Measurements from ENCODE around the gene ATOX1.
"Not testable (repeated sequence)": the region's sequence is repeated elsewhere in the genome, so short reads cannot be mapped to it uniquely, and the experiment has no call there.

The ATOX1 gene

DNA sequence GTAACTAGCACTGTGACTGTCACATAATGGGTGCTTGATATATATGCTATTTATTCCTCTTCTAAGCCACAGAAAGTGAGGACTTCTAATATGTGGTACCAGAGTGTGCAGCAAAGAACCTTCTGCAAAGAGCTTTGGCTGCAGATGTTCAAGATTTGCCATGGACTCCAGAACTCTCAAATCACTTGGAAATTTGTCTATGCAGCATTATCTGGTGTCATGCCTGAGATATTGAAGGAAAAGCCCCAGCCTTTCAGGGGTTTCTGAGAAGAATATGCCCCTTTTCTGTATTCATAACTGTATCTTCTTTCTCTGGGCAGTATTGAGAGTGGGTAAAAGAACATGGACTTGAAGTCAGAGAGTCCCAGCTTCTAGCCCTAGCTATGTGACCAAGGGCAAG lies 8.5 kb upstream of the ATOX1 start:
- no peak for DNase-seq

DNA sequence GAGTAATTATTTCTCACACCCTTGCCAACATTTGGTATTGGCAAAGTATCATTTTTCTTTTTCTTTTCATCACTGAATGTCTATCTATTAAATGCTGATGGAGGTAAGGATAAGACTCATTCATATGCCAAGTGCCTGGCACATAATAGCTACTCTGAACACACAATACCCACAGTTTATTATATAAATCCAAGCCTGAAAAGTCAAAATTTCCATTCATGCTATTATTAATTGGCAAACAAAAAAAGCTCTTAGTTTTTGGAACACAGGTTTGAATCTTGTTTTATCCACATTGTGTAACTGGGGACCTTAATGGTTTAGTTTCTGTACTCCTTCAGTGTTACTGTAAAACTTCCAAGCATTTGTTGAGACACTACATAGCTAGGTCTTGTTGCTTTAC lies 6.4 kb upstream of the ATOX1 start:
- no peak for DNase-seq

DNA sequence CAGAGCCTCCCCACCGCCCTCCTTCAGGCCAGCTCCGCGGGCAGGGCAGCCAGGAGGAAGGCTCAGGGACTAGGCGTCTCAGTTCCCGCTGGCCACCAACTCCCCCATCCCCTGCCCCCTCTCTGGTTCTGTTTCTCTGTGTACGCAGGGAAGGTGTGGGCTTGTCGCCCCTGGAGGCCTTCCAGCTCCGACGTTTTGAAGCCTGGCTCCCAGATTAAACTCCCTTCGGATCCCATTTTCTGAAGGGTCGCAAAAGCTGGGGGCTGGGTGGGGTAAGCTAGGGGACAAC lies 346 bp downstream of the ATOX1 start:
- no peak for DNase-seq

DNA sequence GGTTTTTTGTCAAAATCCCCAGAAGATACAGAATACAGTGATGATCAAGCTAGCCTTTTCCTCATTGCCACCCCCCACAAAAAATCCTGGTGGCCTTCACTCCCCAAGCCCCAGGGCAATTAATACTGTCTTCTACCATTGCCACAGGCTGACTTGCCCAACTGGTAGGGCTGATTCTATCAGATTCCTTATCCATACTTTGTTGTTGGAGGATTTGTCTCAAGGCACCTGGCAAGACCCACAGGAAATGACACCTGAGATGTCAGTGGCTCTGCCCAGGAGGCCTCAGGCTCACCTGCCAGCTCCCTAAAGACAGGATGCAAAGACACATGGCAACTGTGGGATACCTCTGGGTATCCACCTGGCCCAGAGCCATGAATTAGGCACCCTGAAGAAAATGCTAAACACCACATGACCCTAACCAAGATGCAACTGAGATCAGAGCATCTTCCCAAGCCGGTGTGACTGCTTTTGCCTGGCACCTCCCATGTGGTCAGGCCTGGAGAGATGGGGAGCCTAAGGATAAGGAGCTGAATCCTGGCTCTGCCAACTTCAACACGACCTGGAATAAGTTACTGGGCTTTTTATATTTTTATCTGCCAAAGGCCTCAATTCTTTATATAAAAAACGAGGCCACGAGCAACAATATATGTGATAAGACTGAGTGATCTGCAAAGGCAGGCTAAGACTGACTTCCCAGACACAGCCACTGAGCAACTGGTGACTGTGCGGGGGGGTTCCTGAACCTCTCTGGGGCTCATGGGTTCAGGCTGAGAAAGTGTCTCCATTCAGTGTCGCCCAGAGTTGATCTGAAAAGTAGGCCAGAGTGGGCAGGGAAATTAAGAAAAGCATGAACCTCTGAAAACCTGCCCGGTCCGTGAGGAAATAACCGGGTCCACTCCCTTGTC lies 944 bp downstream of the ATOX1 start:
- DNase-seq, result no peak

DNA sequence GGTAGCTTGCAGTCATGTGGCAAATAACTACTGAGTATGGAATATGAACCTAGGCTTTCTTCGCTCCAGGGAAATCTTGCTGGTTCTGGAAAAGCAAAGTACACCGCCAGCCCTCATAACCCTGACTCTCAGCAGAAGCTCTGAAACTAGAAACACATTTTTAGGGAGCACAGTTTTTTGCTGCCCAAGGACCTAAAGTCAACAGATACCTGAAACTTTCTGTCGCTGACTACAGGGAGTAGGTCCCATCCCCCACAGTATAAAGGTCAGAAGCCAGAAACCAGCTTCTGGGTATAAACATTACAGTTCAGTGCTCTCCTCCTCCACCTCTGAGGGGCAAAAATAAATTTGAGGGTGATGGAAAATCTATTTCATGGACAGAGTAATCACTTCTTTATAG lies 3.0 kb downstream of the ATOX1 start:
- no peak for DNase-seq

DNA sequence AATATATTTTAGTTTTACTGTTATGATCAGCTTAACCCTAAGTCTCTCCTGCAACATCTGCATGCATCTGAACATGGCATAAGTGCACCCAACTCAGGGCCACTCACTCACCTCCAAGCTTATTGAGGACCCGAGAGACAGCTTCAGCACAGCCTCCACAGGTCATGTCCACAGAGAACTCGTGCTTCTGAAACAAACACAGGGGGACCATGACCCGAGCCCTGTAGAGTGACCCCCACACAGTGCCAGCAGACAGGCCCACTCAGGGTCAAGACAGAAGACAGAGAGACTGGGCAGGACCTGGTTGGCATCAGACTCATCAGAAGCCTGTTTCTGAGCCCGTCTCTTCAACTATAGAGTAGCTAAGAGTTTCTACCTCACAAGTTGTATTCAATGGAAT lies 6.8 kb downstream of the ATOX1 start:
- no peak for DNase-seq

DNA sequence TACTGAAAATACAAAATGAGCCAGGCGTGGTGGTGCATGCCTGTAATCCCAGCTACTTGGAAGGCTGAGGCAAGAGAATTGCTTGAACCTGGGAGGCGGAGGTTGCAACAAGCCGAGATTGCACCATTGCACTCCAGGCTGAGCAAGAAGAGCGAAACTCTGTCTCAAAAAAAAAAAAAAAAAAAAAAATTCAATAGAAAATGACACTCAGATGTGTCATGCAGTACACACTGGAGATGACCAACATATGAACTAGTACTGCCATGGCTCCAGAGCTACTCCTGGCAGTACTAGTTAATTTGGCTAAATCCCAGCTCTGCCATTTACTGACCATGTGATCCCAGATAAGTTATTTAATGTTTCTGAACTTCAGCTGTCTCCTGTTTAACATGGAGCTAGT lies 7.3 kb downstream of the ATOX1 start:
- no peak for DNase-seq

DNA sequence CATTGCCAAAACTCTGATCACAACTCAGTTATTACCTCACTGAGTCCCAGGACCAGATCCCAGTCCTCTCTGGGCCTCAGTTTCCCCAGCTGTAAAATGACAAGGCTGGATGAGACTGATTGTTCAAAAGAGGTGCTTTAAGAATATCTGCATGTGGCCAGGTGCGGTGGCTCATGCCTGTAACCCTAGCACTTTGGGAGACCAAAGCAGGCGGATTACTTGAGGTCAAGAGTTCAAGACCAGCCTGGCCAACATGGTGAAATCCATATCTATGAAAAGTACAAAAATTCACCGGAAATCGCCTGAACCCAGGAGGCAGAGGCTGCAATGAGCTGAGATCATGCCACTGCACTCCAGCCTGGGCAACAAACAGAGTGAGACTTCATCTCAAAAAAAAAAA lies 8.3 kb downstream of the ATOX1 start:
- no peak for DNase-seq

DNA sequence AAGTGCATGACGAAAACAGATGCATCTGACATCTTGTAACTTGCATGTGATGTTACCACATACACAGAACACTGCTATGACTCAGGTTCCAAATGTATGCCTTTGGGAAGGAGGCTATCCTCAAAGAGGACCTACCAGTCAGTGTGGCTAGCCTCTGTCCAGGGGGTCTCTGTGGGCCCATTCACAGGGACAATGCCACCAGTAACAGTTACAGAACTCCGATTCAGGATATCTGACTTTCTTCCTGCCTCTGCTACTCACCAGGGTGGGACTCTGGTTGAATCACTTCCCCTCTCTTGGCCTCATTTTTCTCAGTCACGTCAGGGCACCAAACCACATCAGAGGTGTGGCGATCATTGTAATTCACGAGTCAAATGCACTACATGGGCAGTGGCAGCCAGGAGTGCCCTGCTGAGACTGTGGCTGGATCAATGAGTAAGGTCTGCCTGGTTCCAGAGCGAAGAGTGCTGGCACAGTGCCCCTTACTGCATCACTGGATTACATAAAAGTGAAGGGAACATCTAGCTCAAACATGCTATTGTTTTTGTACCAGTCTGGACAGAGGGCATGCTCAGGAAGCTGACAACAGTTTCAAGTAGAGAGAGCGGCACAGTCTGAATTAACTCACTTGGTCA lies 13.2 kb downstream of the ATOX1 start:
- DNase-seq, result no peak

DNA sequence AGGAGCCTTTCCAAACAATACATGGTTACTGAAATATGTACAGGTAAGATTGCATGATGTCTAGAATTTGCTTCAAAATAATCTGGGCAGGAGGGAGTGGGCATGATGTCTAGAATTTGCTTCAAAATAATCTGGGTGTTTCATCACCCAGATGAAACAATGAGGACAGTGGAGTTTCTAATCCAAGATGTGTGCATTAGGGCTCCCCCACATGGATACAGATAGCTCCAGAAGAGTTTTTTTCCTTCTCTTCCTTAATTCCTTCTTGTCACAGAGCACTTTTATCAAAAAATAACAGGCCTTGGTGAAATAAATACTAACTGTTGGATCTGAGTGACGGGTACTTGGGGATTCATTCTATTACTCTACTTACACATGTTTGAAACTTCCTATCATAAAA lies 14.9 kb downstream of the ATOX1 start:
- no peak for DNase-seq

DNA sequence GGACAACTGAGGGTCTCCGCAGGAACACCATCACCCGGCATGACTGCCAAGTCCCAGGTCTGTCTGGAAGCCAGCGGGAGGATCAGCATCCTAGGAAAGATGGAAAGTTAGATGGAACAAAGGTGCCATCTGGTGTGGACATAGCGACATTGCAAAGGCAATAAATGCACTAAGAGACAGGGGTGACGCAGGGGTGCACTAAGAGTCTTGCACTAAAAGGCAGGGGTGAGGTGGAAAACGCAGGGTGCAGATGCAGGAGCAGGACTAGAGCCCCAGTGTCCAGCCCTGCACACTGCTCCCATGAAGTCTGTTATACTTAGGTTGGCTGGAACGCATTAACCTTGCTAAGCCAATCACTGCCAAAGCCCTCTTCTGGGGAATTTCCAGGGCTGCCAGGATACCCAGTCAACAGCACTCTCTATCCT lies 15.5 kb downstream of the ATOX1 start:
- no peak for DNase-seq

DNA sequence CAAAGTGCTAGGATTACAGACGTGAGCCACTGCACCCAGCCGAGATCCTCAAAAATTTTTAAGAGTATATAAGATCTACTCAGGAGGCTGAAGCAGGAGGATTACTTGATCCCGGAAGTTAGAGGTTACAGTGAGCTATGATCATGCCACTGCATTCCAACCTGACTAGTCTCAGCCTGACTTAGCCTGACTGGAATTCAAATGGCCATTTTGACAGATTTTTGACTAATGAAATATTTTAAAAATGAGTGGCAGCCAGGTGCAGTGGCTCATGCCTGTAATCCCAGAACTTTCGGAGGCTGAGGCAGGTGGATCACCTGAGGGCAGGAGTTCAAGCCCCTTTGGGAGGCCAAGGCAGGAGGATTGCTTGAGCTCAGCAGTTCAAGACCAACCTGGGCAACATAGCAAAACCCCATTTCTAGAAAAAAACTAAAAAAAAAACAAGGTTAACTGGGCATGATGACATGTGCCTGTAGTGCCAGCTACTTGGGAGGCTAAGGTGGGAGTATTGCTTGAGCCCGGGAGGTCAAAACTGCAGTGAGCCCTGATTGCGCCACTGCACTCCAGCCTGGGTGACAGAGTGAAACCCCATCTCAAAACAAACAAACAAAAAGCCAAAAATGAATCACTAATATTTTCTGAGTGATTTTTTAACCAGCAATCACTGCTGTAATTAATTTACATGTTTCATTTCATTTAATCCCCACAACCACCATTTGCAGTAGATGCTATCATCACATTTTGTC lies 16.6 kb downstream of the ATOX1 start:
- DNase-seq, result no peak

DNA sequence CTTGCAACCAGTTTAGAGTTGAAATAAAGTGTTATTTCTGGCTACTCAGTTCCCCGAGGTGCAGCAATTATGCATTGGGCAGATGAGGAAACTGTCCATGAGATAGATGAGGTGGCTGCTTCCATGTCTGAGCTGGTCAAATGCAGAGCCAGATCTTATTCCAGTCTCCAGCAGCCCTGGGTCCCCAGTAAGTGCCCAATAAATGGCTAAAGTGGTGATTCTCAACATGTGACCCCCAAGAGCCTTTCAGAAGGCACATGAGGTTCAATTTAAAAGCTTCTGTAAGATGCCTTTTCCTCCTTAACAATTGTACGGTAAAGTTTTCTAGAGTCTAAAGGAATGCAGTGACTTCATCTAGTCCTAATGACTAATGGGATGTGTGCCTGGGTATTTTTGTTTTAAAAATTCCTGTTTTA lies 17.5 kb downstream of the ATOX1 start:
- DNase-seq, result no peak

DNA sequence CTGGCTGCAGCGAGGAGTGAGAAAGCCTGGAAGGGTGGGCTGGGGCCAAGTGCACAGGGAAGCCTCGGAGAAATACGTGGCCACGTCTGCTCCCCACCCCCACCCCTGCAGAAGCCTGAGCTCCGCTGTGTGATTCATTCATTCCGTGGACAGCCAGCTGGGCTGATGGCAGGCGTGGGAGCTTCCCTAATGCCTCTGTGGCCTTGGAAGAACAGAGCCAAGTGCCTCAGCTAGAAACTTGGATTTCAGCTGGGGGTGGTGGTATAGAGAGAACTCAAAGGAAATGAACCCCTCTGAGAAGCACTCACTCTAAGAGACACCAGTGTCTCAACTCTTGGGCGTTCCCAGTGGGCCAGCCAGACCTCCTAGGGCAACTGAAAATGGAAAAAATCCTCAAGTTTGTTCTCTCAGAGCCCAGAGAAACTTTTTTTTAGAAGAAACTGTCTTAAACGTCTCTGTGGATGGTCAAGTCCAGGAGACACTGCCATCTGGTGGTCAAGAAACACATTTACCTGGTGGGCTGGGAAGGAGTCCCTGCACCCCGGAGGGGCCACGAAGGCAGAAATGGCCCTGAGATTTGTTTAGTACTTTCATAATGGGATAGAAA lies 18.0 kb downstream of the ATOX1 start:
- DNase-seq, result no peak

DNA sequence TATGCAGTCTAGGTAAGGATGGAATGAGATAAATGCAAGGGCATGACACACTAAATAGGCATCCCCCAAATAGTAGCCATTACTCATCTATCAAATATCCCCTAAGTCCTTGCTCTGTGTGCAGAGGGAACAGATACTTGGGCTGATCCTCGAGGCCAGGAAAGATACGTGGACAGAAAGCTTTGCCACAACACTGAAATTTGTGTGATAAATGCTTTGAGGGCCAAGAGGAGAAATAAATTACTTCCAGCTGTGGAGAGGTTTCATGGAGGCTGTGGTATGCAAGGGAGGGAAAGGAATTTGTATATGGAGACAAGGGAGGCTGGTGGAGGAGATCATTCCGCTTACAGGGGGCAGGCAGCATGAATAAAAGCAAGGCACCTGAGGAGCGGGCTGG lies 18.5 kb downstream of the ATOX1 start:
- DNase-seq, result no peak

DNA sequence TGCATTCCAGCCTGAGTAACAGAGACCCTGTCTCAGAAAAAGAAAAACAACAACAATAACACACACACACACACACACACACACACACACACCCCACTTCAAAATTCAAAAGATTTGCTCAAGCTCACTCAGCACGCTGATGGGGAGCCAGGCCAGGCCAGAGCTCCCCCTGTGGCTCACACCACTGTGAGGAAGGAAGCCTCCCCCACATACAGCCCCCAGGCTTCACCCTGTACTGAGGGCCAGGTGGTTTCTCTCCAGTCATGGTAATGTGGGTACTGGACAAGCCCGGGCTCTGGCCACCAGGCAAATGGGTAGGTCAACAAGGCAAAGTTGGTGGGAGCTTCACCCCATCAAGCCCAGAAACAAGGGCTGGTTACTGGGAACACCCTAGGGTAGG lies 19.0 kb downstream of the ATOX1 start:
- no peak for DNase-seq

DNA sequence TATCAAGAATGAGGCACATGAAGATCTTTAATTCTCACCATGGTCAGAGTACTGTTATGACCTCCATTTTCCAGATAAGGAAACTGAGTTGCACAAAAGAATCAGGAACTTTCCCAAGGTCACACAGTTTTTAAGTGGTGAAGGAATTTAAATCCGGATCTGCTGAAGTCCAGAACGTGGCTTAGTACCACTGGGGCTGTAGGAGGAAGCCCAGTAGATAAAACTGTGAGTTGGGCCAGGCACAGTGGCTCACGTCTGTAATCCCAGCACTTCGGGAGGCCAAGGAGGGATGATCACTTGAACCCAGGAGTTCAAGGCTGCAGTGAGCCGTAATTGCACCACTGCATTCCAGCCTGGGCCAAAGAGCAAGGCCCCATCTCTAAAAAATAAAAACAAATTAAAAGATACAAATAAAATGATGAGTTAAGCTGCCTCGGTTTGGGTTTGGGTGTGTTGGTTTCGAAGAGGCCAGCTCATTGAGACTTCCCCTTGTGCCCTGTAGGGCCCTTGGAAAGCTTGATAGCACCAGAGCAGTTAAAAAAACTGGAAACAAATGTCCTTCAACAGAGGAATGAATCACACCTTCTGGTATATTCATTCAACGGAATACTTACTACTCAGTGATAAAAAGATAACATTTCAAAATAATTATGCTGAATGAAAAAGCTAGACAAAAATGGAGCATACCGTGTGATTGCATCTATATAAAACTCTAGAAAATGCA lies 20.1 kb downstream of the ATOX1 start:
- no peak for DNase-seq

DNA sequence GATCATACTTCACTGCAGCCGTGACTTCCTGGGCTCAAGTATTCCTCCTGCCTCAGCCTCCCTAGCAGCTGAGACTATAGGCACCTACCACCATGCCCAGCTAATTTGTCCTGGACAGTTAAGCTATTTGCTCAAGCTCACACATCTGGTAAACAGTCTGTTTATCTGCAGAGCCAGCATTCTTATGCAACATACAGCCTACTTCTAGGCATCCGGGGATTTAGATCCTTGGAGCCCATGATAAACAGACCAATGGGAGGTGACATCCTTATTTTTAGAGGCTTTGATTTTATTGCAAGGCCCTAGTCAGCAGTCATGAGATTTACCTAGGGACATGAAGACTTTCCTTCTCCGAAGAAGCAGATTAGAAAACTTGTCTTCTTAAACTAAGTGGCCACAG lies 21.0 kb downstream of the ATOX1 start:
- DNase-seq, result no peak

DNA sequence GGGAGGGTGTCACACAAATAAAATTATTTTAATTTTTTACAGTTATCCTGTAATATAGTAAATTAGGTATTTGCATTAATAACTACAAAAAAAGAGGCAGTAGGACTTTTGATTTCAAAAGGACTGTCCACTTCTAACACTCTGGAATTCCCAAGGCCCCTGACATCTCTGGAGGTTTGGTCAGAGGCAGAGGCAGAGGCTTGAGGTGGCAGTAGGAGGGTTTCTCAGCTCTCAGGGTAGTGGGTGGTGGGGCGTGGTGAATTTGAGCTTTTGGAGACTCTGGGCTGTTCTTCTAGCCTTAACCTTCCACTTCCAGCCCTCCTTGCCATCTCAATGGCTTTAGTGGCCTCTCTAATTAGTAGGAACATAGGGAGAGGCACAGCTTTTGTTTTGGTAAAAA lies 22.8 kb downstream of the ATOX1 start:
- no peak for DNase-seq

DNA sequence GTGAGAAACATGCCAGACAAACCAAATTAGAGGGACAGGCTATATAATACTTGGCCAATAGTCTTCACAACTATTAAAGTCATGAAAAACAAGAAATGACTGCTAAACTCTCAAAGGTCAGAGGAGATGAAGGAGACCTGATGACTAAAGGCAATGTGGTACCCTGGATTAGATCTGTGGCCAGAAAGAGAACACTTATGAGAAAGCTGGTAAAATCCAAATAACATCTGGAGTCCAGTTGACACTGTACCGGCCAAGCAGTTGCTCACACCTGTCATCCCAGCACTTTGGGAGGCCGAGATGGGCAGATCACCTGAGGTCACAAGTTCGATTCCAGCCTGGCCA lies 24.4 kb downstream of the ATOX1 start:
- DNase-seq, result no peak

DNA sequence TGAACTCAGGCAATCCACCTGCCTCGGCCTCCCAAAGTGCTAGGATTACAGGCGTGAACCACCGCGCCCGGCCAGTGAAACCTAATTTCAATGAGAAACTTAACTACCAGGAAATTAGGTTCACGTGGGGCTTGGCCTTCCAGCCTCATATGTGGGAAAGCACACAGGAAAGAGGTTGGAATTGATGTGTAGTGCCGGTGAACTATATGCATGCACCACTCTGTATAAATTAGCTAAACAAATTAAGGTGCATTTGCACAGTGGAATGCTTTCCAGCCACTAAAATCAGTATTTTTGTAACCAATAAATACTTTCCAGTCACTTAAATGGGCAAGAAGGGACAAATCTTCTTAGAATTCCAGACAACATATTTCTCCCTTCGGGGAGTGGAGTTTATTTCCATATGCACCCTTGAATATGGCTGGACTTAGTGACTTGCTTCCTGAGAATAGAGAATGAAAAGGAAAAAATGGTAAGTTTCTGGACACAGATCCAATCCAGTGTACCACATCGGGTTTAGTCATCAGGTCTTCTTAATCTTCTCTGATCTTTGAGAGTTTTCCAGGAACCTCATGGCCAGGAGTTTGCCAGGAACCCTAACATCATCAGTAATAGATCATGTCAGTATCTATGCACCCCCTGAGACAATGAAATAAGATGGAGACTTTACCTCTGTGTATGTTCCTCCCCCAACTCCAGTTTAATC lies 24.9 kb downstream of the ATOX1 start:
- no peak for DNase-seq

DNA sequence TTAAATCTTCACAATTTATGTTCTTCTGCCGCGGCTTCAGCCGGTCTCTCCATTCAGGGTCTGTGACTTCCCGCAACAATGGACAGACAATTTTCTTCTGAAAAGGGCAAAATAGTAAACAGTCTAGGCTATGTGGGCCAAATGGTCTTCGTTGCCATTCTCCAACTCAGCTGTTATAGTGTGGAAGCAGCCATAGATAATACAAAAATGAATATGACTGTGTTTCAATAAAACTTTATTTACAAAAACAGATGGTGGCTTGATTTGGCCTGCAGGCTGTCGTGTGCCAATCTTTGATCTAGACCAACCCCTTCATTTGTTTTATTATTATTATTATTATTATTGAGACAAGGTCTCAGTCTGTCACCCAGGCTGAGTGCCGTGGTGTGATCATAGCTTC lies 28.1 kb downstream of the ATOX1 start:
- DNase-seq, result no peak

DNA sequence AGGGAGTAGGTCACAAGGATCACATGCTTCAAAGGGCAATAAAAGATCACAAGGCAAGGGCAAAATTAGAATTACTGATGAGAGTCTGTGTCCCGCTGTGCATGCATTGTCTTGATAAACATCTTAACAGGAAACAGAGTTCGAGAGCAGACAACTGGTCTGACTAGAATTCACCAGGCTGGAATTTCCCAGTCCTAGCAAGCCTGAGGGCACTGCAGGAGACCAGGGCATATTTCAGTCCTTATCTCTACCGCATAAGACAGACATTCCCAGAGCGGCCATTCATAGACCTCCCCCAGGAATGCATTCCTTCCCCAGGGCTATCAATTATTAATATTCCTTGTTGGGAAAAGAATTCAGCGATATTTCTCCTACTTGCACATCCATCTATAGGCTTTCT lies 28.8 kb downstream of the ATOX1 start:
- DNase-seq, result not testable (repeated sequence)
